Transverse colon (tissue), 4 donors: Measurements from ENCODE around the gene LACTB. TPM values are rescaled to one million over a fixed set of nuclear protein-coding genes. Genes with fewer than 3 reads are reported as not detected.

Experiments used
- DNase-seq: peaks from one replicate; pipeline ENCODE4 v3.0.0-alpha.2; 2019
- H3K27ac ChIP-seq, 4 donors: fragments of 200-600 bp; sonication (generic); 2 replicates each; pipeline ENCODE4 v1.5.1; 2016 to 2018; ENCODE audit warnings: inconsistent platforms in 4 of 4
- H3K27me3 ChIP-seq: fragments of 200-600 bp; sonication (generic); 2 replicates; pipeline ENCODE4 v1.5.1; 2017; ENCODE audit warnings: inconsistent platforms
- H3K36me3 ChIP-seq, 4 donors: fragments of 200-600 bp; sonication (generic); 2 replicates each; pipeline ENCODE4 v1.5.1; 2017 to 2019; ENCODE audit warnings: inconsistent platforms in 4 of 4
- H3K4me1 ChIP-seq, 4 donors: fragments of 200-600 bp; sonication (generic); 2 replicates each; pipeline ENCODE4 v1.5.1; 2017 to 2020; ENCODE audit warnings: inconsistent platforms in 4 of 4
- H3K4me3 ChIP-seq, 4 donors: fragments of 200-600 bp; sonication (generic); 1 replicate in 1 of 4; 2 replicates in 3 of 4; pipeline versions ENCODE4 v1.5.1 to v1.6.1; 2017 to 2019; ENCODE audit warnings: inconsistent platforms in 4 of 4
- H3K9me3 ChIP-seq, 2 donors: fragments of 200-600 bp; sonication (generic); 2 replicates each; pipeline ENCODE4 v1.5.1; 2017 to 2019; ENCODE audit warnings: inconsistent platforms in 2 of 2
- CTCF ChIP-seq, 5 experiments: fragments of 200-600 bp in 3 of 5; fragments of 450-650 bp in 2 of 5; sonication (generic) in 3 of 5; IDR thresholded peaks; 1 replicate in 2 of 5; 2 replicates in 3 of 5; pipeline ENCODE4 v1.5.1; 2016 to 2017; ENCODE audit warnings: antibody characterized with exemption in 5 of 5, inconsistent platforms in 3 of 5, mild to moderate bottlenecking in 2 of 5, moderate library complexity in 1 of 5
- EP300 ChIP-seq: sonication (generic); formaldehyde crosslinking; IDR thresholded peaks from one replicate; pipeline ENCODE4 v1.6.1; 2017; ENCODE audit warnings: antibody characterized with exemption, low read depth
- POLR2A ChIP-seq: fragments of 450-650 bp; IDR thresholded peaks from one replicate; pipeline ENCODE4 v1.6.1; 2016; ENCODE audit warnings: antibody characterized with exemption, mild to moderate bottlenecking, moderate library complexity
- POLR2AphosphoS5 ChIP-seq, 3 donors: sonication (generic); formaldehyde crosslinking; IDR thresholded peaks; one replicate each; pipeline ENCODE4 v1.6.1; 2016; ENCODE audit warnings: antibody characterized with exemption in 3 of 3
- WGBS, 2 donors: methylation state at CpG; one replicate each; pipeline ENCODE4 v1.1.5; 2018; ENCODE audit warnings: low coverage in 1 of 2; 5-methylcytosine and 5-hydroxymethylcytosine counted together
- in situ Hi-C, 4 donors: fragments of 200-750 bp; cut with MboI; loops; one replicate each; pipeline versions ENCODE4 v1.15.0 to v1.15.1; 2017; ENCODE audit warnings: low sequenced_read_pairs in 3 of 4, low pct_ligation_motif_present in 1 of 4, low pct_unique_long_range_greater_than_20kb in 1 of 4
- intact Hi-C: fragments of 100-400 bp; cut with DNase I; formaldehyde crosslinking; loops from one replicate; pipeline ENCODE4 v1.15.1; 2023; ENCODE audit warnings: low total_unique reads
- total RNA-seq, 4 donors: library from RNA; depleted of rRNA; stranded (reverse); fragments of >200 nt; gene quantifications; one replicate each; pipeline ENCODE4 v1.1.0, GENCODE V29; 2016

The LACTB gene
- total RNA-seq, 4 donors from 2014 or later, result 6.7 to 20.6 (median 19.6) TPM

GRCh38 chr15:63157118-63157843 lies 35.6 kb downstream of the LACTB start, which contains the start of gene RPS27L:
RPS27L (minus strand) TSS chr15:63157477; CDS start chr15:63157405, 72 bp downstream.
- intact Hi-C loops, result loop anchor here (10.0 kb wide), 1 partner anchor 118 kb away; the partner anchor contains the start of gene APH1B
- no peaks in the 10 kb centered on the region for H3K9me3 ChIP-seq
- no peak for TF ChIP-seq CTCF (IDR thresholded peaks at IDR 0.05)
- peak; percentile 97 for TF ChIP-seq POLR2A
- no peak for TF ChIP-seq EP300
- TF ChIP-seq POLR2AphosphoS5 (IDR thresholded peaks at IDR 0.05), result peak; percentile 95 to 98 (median 97)
- peak within 1 kb of the TSS; percentile 95 to 98 (median 96) for H3K27ac ChIP-seq
- no peaks in the 10 kb centered on the region for H3K27me3 ChIP-seq
- in situ Hi-C loops, result loop anchor here in 3 of 4 donors (25.0 kb wide), 2 partner anchors 105 to 255 kb away; no protein-coding TSS in a partner anchor
- 0 to 1% methylated on average over 2 to 46 of the region's 60 CpGs for WGBS, 2 donors
- peak within 1 kb of the TSS; percentile 65 to 76 (median 70) for H3K4me3 ChIP-seq
- peaks cover 0 to 13% (median 0%) of the 10 kb centered on the region in 4 donors for H3K36me3 ChIP-seq
- peaks cover 0 to 24% (median 18%) of the 10 kb centered on the region in 4 donors for H3K4me1 ChIP-seq
- DNase-seq, result peak; percentile 94

GRCh38 chr15:63157891-63158431 lies 36.3 kb downstream of the LACTB start:
- 5 to 9% methylated on average over 18 of the region's 18 CpGs for WGBS, 2 donors
- in situ Hi-C loops (loop anchor here in 3 of 4 donors (25.0 kb wide), 2 partner anchors 104 to 254 kb away; no protein-coding TSS in a partner anchor), intact Hi-C loops (loop anchor here (10.0 kb wide), 1 partner anchor 117 kb away; the partner anchor contains the start of gene APH1B)
- H3K27me3 ChIP-seq, result no peaks in the 10 kb centered on the region
- DNase-seq, result peak; percentile 54
- TF ChIP-seq POLR2AphosphoS5 (IDR thresholded peaks at IDR 0.05) (no peak), CTCF (IDR thresholded peaks at IDR 0.05) (peak in 3 of 5 experiments; percentile 10 to 30 (median 25))
- H3K9me3 ChIP-seq, result no peaks in the 10 kb centered on the region
- peaks cover 0 to 24% (median 18%) of the 10 kb centered on the region in 4 donors for H3K4me1 ChIP-seq
- H3K4me3 ChIP-seq, result peak overlapping the region; percentile 65 to 76 (median 70)
- peak overlapping the region; percentile 95 to 98 (median 96) for H3K27ac ChIP-seq
- H3K36me3 ChIP-seq, result peaks cover 0 to 11% (median 0%) of the 10 kb centered on the region in 4 donors

GRCh38 chr15:63160638-63161037 lies 39.0 kb downstream of the LACTB start:
- TF ChIP-seq EP300, result no peak
- TF ChIP-seq POLR2A, result no peak
- TF ChIP-seq POLR2AphosphoS5 (IDR thresholded peaks at IDR 0.05), result no peak
- no peak for TF ChIP-seq CTCF (IDR thresholded peaks at IDR 0.05)
- intact Hi-C loops (no loop called here), in situ Hi-C loops (loop anchor here in 3 of 4 donors (10.0 to 25.0 kb wide), 3 partner anchors 102 to 252 kb away; partner anchors contain the start of gene APH1B (in 1 of the 3))
- no peak overlapping the region for H3K27ac ChIP-seq
- peaks cover 0 to 11% (median 6%) of the 10 kb centered on the region in 4 donors for H3K4me1 ChIP-seq
- no peak for DNase-seq
- no peaks in the 10 kb centered on the region for H3K36me3 ChIP-seq
- no peak overlapping the region for H3K4me3 ChIP-seq
- H3K27me3 ChIP-seq, result no peaks in the 10 kb centered on the region
- H3K9me3 ChIP-seq, result no peaks in the 10 kb centered on the region

- no peak for DNase-seq
- no peak overlapping the region for H3K27ac ChIP-seq
- WGBS, 2 donors, result 90% methylated on average over 4 of the region's 4 CpGs; no CpG with 5 or more reads in 1 of the 2 donors
- H3K4me3 ChIP-seq, result no peak overlapping the region
- no peaks in the 10 kb centered on the region for H3K9me3 ChIP-seq
- no peak for TF ChIP-seq CTCF (IDR thresholded peaks at IDR 0.05)
- no peak for TF ChIP-seq POLR2AphosphoS5 (IDR thresholded peaks at IDR 0.05)
- TF ChIP-seq POLR2A, result no peak
- TF ChIP-seq EP300, result no peak
- in situ Hi-C loops (loop anchor here in 3 of 4 donors (10.0 to 25.0 kb wide), 3 partner anchors 99 to 249 kb away; partner anchors contain the start of gene APH1B (in 1 of the 3)), intact Hi-C loops (no loop called here)
- H3K27me3 ChIP-seq, result no peaks in the 10 kb centered on the region
- H3K4me1 ChIP-seq, result peaks cover 0 to 2% (median 0%) of the 10 kb centered on the region in 4 donors
- H3K36me3 ChIP-seq, result no peaks in the 10 kb centered on the region
Measured at GRCh38 chr15:63163217-63163616, 41.6 kb downstream of the LACTB start.
